Hepatocyte (in vitro differentiated cells): Measurements from ENCODE around the gene RAD23B.

Experiments
- EZH2 ChIP-seq: fragments of 200-600 bp; sonication (generic); IDR thresholded peaks from 2 replicates; pipeline ENCODE4 v1.6.1; 2016; ENCODE audit warnings: antibody characterized with exemption, mild to moderate bottlenecking, borderline replicate concordance
- EZH2phosphoT487 ChIP-seq: fragments of 200-600 bp; sonication (generic); IDR thresholded peaks from one replicate; pipeline ENCODE4 v1.6.1; 2018; ENCODE audit warnings: antibody characterized with exemption, mild to moderate bottlenecking, low read depth, moderate library complexity; ENCODE audit not compliant: unreplicated experiment, severe bottlenecking
- TF ChIP-seq, protein P1 (sequence below): fragments of 200-600 bp; sonication (generic); IDR thresholded peaks from 2 replicates; pipeline ENCODE4 v1.5.1; 2016; ENCODE audit warnings: antibody characterized with exemption, mild to moderate bottlenecking; ENCODE audit not compliant: poor library complexity

DNA sequence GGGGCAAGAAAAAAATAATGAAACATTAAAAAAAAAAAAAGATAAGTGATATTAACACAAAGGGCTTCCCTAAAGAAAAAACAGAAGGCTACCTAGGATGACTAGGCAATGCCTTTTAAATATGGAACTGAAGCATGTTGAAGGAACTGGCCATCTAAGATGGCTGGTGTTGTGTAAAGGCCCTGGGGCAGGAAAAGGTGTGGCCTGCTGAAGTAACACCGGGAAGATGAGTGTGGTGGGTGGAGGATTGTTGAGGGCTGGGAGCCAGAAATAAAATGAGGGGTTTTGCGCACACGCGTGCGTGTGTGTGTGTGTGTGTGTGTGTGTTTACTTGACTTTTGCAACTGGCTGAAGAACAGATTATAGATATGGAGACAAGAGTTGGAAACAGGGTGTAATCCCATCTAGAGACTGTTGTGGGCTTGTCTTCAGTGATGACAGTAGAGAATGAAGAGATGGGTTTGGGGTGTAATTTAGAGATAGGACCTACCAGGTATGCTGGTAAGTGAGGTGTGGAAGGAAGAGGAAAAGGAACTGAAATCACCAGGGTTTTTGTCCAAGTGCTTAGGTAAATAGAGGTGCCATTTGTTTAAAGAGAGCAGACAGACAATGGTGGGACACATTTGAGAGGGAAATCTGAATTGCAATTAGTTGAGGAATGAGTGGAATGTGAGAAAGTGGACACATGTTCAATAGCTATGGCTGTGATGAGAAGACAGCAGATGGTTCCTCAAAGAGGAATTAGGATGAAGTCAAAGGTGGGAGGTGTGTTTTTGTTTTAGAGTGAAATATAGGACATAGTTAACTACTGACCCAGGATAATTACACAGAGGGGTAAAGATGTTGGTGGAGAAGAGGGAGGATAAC, 33.9 kb downstream of the RAD23B start:
- TF ChIP-seq, protein P1, sequence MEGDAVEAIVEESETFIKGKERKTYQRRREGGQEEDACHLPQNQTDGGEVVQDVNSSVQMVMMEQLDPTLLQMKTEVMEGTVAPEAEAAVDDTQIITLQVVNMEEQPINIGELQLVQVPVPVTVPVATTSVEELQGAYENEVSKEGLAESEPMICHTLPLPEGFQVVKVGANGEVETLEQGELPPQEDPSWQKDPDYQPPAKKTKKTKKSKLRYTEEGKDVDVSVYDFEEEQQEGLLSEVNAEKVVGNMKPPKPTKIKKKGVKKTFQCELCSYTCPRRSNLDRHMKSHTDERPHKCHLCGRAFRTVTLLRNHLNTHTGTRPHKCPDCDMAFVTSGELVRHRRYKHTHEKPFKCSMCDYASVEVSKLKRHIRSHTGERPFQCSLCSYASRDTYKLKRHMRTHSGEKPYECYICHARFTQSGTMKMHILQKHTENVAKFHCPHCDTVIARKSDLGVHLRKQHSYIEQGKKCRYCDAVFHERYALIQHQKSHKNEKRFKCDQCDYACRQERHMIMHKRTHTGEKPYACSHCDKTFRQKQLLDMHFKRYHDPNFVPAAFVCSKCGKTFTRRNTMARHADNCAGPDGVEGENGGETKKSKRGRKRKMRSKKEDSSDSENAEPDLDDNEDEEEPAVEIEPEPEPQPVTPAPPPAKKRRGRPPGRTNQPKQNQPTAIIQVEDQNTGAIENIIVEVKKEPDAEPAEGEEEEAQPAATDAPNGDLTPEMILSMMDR = no peak
- no peak for TF ChIP-seq EZH2
- TF ChIP-seq EZH2phosphoT487 = no peak
